Skeletal muscle satellite cell (primary cell): ENCODE data around the gene CCDC144A. TPM values are rescaled to one million over a fixed set of nuclear protein-coding genes. Genes with fewer than 3 reads are reported as not detected.
"Not testable (repeated sequence)": the region's sequence is repeated elsewhere in the genome, so short reads cannot be mapped to it uniquely, and the experiment has no call there.

Experiments used
- H3K27me3 ChIP-seq: 2 replicates; pipeline ENCODE4 v1.7.0; 2013; ENCODE audit warnings: low read length; ENCODE audit not compliant: control insufficient read depth, insufficient read depth
- H3K36me3 ChIP-seq: 2 replicates; pipeline ENCODE4 v1.7.0; 2013; ENCODE audit warnings: mild to moderate bottlenecking, control low read depth, low read length; ENCODE audit not compliant: insufficient read depth
- H3K4me1 ChIP-seq: 2 replicates; pipeline ENCODE4 v1.7.0; 2013; ENCODE audit warnings: low read length; ENCODE audit not compliant: control insufficient read depth, insufficient read depth
- H3K4me2 ChIP-seq: 2 replicates; pipeline ENCODE4 v1.7.0; 2013; ENCODE audit warnings: mild to moderate bottlenecking, low read length
- H3K4me3 ChIP-seq: 2 replicates; pipeline ENCODE4 v1.7.0; 2013; ENCODE audit warnings: low read length
- H3K9ac ChIP-seq: 2 replicates; pipeline ENCODE4 v1.7.0; 2013; ENCODE audit warnings: mild to moderate bottlenecking, low read depth, low read length, moderate library complexity
- H3K9me3 ChIP-seq: replicated peaks from 2 replicates; pipeline ENCODE4 v1.7.0; 2013; ENCODE audit warnings: mild to moderate bottlenecking, control low read depth, low read length
- total RNA-seq: library from RNA; depleted of rRNA; stranded (reverse); fragments of >200 nt; gene quantifications from 2 replicates; pipeline ENCODE4 v1.2.3, GENCODE V29; 2012; rRNA removed

Gene CCDC144A
- 3.9 and 8.4 TPM in 2 replicates for total RNA-seq

- H3K4me1 ChIP-seq, H3K27me3 ChIP-seq, H3K4me2 ChIP-seq, H3K9ac ChIP-seq, H3K9me3 ChIP-seq, H3K4me3 ChIP-seq, H3K36me3 ChIP-seq: not testable (repeated sequence)
These were observed at the start of gene CCDC144A for GRCh38 chr17:16689731-16690281. CCDC144A (plus strand) TSS chr17:16690241; CDS start chr17:16690401, 160 bp downstream.

- no peak overlapping the region for H3K4me2 ChIP-seq
- H3K9ac ChIP-seq: no peak overlapping the region
- no peaks in the 10 kb centered on the region for H3K27me3 ChIP-seq
- H3K36me3 ChIP-seq: peaks cover 21% of the 10 kb centered on the region
- no peak overlapping the region for H3K4me3 ChIP-seq
- H3K4me1 ChIP-seq: peaks cover 7% of the 10 kb centered on the region
- no peaks in the 10 kb centered on the region for H3K9me3 ChIP-seq
These were observed 40.5 kb upstream of the CCDC144A start for GRCh38 chr17:16649585-16649984.

GRCh38 chr17:16652252-16652651 is 37.8 kb upstream of the CCDC144A start:
- Histone ChIP-seq H3K27me3 (no peaks in the 10 kb centered on the region), H3K4me2 (peak overlapping the region; percentile 93), H3K4me1 (peaks cover 7% of the 10 kb centered on the region), H3K9me3 (no peaks in the 10 kb centered on the region), H3K36me3 (peaks cover 6% of the 10 kb centered on the region), H3K4me3 (peak overlapping the region; percentile 93), H3K9ac (no peak overlapping the region)

GRCh38 chr17:16652847-16653366 is 37.1 kb upstream of the CCDC144A start:
- Histone ChIP-seq H3K9me3 (no peaks in the 10 kb centered on the region), H3K4me1 (peaks cover 7% of the 10 kb centered on the region), H3K9ac (peak overlapping the region; percentile 93), H3K4me3 (peak overlapping the region; percentile 93), H3K36me3 (peaks cover 5% of the 10 kb centered on the region), H3K27me3 (no peaks in the 10 kb centered on the region), H3K4me2 (peak overlapping the region; percentile 93)

GRCh38 chr17:16653367-16654041 is 36.5 kb upstream of the CCDC144A start, which contains the start of gene ZNF624:
ZNF624 (minus strand) TSS chr17:16653850.
- H3K9me3 ChIP-seq: no peaks in the 10 kb centered on the region
- peak within 1 kb of the TSS; percentile 93 for H3K4me2 ChIP-seq
- peak within 1 kb of the TSS; percentile 93 for H3K9ac ChIP-seq
- H3K36me3 ChIP-seq: peaks cover 5% of the 10 kb centered on the region
- H3K4me1 ChIP-seq: peaks cover 7% of the 10 kb centered on the region
- H3K27me3 ChIP-seq: no peaks in the 10 kb centered on the region
- H3K4me3 ChIP-seq: peak within 1 kb of the TSS; percentile 93

- Histone ChIP-seq H3K9ac (no peak overlapping the region), H3K4me3 (no peak overlapping the region), H3K27me3 (peaks cover 32% of the 10 kb centered on the region), H3K36me3 (no peaks in the 10 kb centered on the region), H3K4me1 (no peaks in the 10 kb centered on the region), H3K9me3 (no peaks in the 10 kb centered on the region), H3K4me2 (no peak overlapping the region)
These were observed 28.8 kb upstream of the CCDC144A start for GRCh38 chr17:16661217-16661616.

GRCh38 chr17:16662936-16663335 is 27.1 kb upstream of the CCDC144A start:
- Histone ChIP-seq H3K9ac (no peak overlapping the region), H3K27me3 (peaks cover 39% of the 10 kb centered on the region), H3K36me3 (no peaks in the 10 kb centered on the region), H3K4me1 (no peaks in the 10 kb centered on the region), H3K9me3 (no peaks in the 10 kb centered on the region), H3K4me3 (no peak overlapping the region), H3K4me2 (no peak overlapping the region)

GRCh38 chr17:16666553-16666906 is 23.5 kb upstream of the CCDC144A start:
- peak overlapping the region; percentile 60 for H3K4me3 ChIP-seq
- peaks cover 40% of the 10 kb centered on the region for H3K27me3 ChIP-seq
- H3K9me3 ChIP-seq, H3K4me1 ChIP-seq, H3K36me3 ChIP-seq, H3K9ac ChIP-seq: not testable (repeated sequence)
- peak overlapping the region; percentile 79 for H3K4me2 ChIP-seq

GRCh38 chr17:16666907-16667636 is 23.0 kb upstream of the CCDC144A start:
- not testable (repeated sequence) for H3K4me1 ChIP-seq, H3K9me3 ChIP-seq, H3K9ac ChIP-seq, H3K36me3 ChIP-seq
- peaks cover 40% of the 10 kb centered on the region for H3K27me3 ChIP-seq
- H3K4me2 ChIP-seq: peak overlapping the region; percentile 79
- H3K4me3 ChIP-seq: peak overlapping the region; percentile 60

GRCh38 chr17:16676676-16677268 is 13.3 kb upstream of the CCDC144A start:
- no peak overlapping the region for H3K4me2 ChIP-seq

More at GRCh38 chr17:16676676-16677268, 13.3 kb upstream of the CCDC144A start:
- Histone ChIP-seq H3K4me3 (no peak overlapping the region), H3K9me3 (no peaks in the 10 kb centered on the region), H3K9ac (no peak overlapping the region), H3K27me3 (peaks cover 6% of the 10 kb centered on the region), H3K36me3 (no peaks in the 10 kb centered on the region), H3K4me1 (no peaks in the 10 kb centered on the region)
